Spinal cord (tissue), 10 donors: ENCODE measurements around the gene ANKRD34A. TPM values are rescaled to one million over a fixed set of nuclear protein-coding genes. Genes with fewer than 3 reads are reported as not detected.
A peak's percentile ranks its signal among the peaks of the same experiment; 100 is the strongest.

Source experiments
- DNase-seq, 6 donors: peaks; one replicate each; pipeline versions ENCODE4 v3.0.0 to v3.0.0-alpha.2; 2013 to 2015; ENCODE audit warnings: low spot score in 6 of 6, low read depth in 4 of 6
- H3K27ac ChIP-seq: one replicate; pipeline ENCODE4 v1.5.1; 2013; ENCODE audit warnings: low read depth, low read length, control low read depth
- H3K27me3 ChIP-seq: one replicate; pipeline ENCODE4 v1.6.1; 2013; ENCODE audit warnings: low read length; ENCODE audit not compliant: control insufficient read depth, insufficient read depth
- H3K36me3 ChIP-seq: one replicate; pipeline ENCODE4 v1.6.1; 2013; ENCODE audit warnings: low read length; ENCODE audit not compliant: control insufficient read depth, insufficient read depth
- H3K4me1 ChIP-seq: one replicate; pipeline ENCODE4 v1.6.1; 2013; ENCODE audit warnings: low read length; ENCODE audit not compliant: control insufficient read depth, insufficient read depth
- H3K4me3 ChIP-seq: one replicate; pipeline ENCODE4 v1.5.1; 2013; ENCODE audit warnings: low read depth, low read length, control low read depth
- H3K9me3 ChIP-seq: one replicate; pipeline ENCODE4 v1.6.1; 2013; ENCODE audit warnings: low read length; ENCODE audit not compliant: control insufficient read depth, insufficient read depth
- WGBS: methylation state at CpG from one replicate; pipeline ENCODE4 v1.1.5; 2013; ENCODE audit warnings: missing lambda C conversion rate; ENCODE audit not compliant: insufficient coverage; 5-methylcytosine and 5-hydroxymethylcytosine counted together
- polyA plus RNA-seq, 2 donors: library from polyadenylated mRNA; unstranded; fragments of 120-200 nt; gene quantifications; one replicate each; pipeline ENCODE4 v1.2.1, GENCODE V29; 2013; ENCODE audit not compliant: insufficient read length in 2 of 2
- total RNA-seq, 2 donors: library from RNA; depleted of rRNA in 1 of 2; stranded (reverse); fragments of 120-200 nt in 1 of 2; fragments of >200 nt in 1 of 2; gene quantifications; one replicate each; pipeline versions ENCODE4 v1.2.3 to v1.2.4, GENCODE V29; 2013 to 2014
- donor health status: healthy.

ANKRD34A gene
- total and polyA plus RNA-seq, 4 donors: 1.6 to 9.2 (median 5.2) TPM

GRCh38 chr1:145918144-145918991 lies 46.0 kb downstream of the ANKRD34A start, which contains the start of gene PEX11B:
PEX11B (minus strand) TSS chr1:145918717; CDS start chr1:145918688, 29 bp downstream.
- H3K27me3 ChIP-seq: no peaks in the 10 kb centered on the region
- peaks cover 11% of the 10 kb centered on the region for H3K36me3 ChIP-seq
- H3K4me1 ChIP-seq: peaks cover 21% of the 10 kb centered on the region
- no peaks in the 10 kb centered on the region for H3K9me3 ChIP-seq
- peak within 1 kb of the TSS; percentile 96 for H3K4me3 ChIP-seq
- peak within 1 kb of the TSS; percentile 94 for H3K27ac ChIP-seq
- peak; percentile 85 to 99 (median 92) for DNase-seq
- WGBS: under 1% methylated on average over 49 of the region's 51 CpGs

GRCh38 chr1:145917595-145917994 lies 46.8 kb downstream of the ANKRD34A start:
- no peak overlapping the region for H3K27ac ChIP-seq
- no peak for DNase-seq
- peaks cover 13% of the 10 kb centered on the region for H3K36me3 ChIP-seq
- peaks cover 21% of the 10 kb centered on the region for H3K4me1 ChIP-seq
- H3K27me3 ChIP-seq: no peaks in the 10 kb centered on the region
- peak overlapping the region; percentile 96 for H3K4me3 ChIP-seq
- 88% methylated on average over 2 of the region's 5 CpGs for WGBS
- H3K9me3 ChIP-seq: no peaks in the 10 kb centered on the region

- peaks cover 21% of the 10 kb centered on the region for H3K4me1 ChIP-seq
- no peak overlapping the region for H3K4me3 ChIP-seq
- 84% methylated on average over 5 of the region's 5 CpGs for WGBS
- H3K27me3 ChIP-seq: no peaks in the 10 kb centered on the region
- DNase-seq: no peak
- no peaks in the 10 kb centered on the region for H3K9me3 ChIP-seq
- H3K36me3 ChIP-seq: peaks cover 18% of the 10 kb centered on the region
- no peak overlapping the region for H3K27ac ChIP-seq
These were observed 47.6 kb downstream of the ANKRD34A start for GRCh38 chr1:145916745-145917144.

- Histone ChIP-seq H3K9me3 (no peaks in the 10 kb centered on the region), H3K36me3 (peaks cover 18% of the 10 kb centered on the region), H3K27ac (no peak overlapping the region), H3K4me1 (no peaks in the 10 kb centered on the region), H3K27me3 (no peaks in the 10 kb centered on the region), H3K4me3 (no peak overlapping the region)
- WGBS: 93% methylated on average over 9 of the region's 11 CpGs
- no peak for DNase-seq
These were observed 52.2 kb downstream of the ANKRD34A start for GRCh38 chr1:145912128-145912641.

Other genes starting within 250 kb of the ANKRD34A start
- gene CD160, start 245.1 kb downstream of the ANKRD34A start, total RNA-seq: under 1 TPM; 0.11 to 0.30 TPM
- gene CD160, start 245.1 kb downstream of the ANKRD34A start, polyA plus RNA-seq: 1 to 10 TPM; 2.5 to 3.9 TPM
- gene RNF115, start 140.5 kb downstream of the ANKRD34A start, total RNA-seq: 10 to 100 TPM; 19.5 to 26.0 TPM
- 10 to 100 TPM; 19.1 to 25.4 TPM for gene RNF115, start 140.5 kb downstream of the ANKRD34A start, polyA plus RNA-seq
- gene POLR3C, start 140.4 kb downstream of the ANKRD34A start, total RNA-seq: 10 to 100 TPM; 24.8 to 31.0 TPM
- gene POLR3C, start 140.4 kb downstream of the ANKRD34A start, polyA plus RNA-seq: 10 to 100 TPM; 25.2 to 25.6 TPM
- 10 to 100 TPM in 1 of 2 donors, 1 to 10 TPM in 1; 3.9 to 11.8 TPM for gene NUDT17, start 118.9 kb downstream of the ANKRD34A start, total RNA-seq
- gene NUDT17, start 118.9 kb downstream of the ANKRD34A start, polyA plus RNA-seq: 10 to 100 TPM; 10.4 to 11.3 TPM
- gene PIAS3, start 105.5 kb downstream of the ANKRD34A start, total RNA-seq: 10 to 100 TPM; 15.1 to 30.9 TPM
- 10 to 100 TPM; 49.6 to 61.4 TPM for gene PIAS3, start 105.5 kb downstream of the ANKRD34A start, polyA plus RNA-seq
- 1 to 10 TPM; 3.7 to 4.6 TPM for gene ANKRD35, start 78.7 kb downstream of the ANKRD34A start, total RNA-seq
- 10 to 100 TPM in 1 of 2 donors, 1 to 10 TPM in 1; 8.2 to 11.0 TPM for gene ANKRD35, start 78.7 kb downstream of the ANKRD34A start, polyA plus RNA-seq
- 10 to 100 TPM in 1 of 2 donors, 1 to 10 TPM in 1; 7.3 to 25.2 TPM for gene ITGA10, start 54.5 kb downstream of the ANKRD34A start, total RNA-seq
- gene ITGA10, start 54.5 kb downstream of the ANKRD34A start, polyA plus RNA-seq: 10 to 100 TPM in 1 of 2 donors, 1 to 10 TPM in 1; 2.9 to 13.3 TPM
- gene PEX11B, start 45.9 kb downstream of the ANKRD34A start, total RNA-seq: 10 to 100 TPM; 35.0 to 37.6 TPM
- 10 to 100 TPM; 51.7 to 52.0 TPM for gene PEX11B, start 45.9 kb downstream of the ANKRD34A start, polyA plus RNA-seq
- 100 to 1,000 TPM in 1 of 2 donors, 10 to 100 TPM in 1; 67.5 to 150 TPM for gene RBM8A, start 37.1 kb downstream of the ANKRD34A start, total RNA-seq
- 100 to 1,000 TPM; 173 to 181 TPM for gene RBM8A, start 37.1 kb downstream of the ANKRD34A start, polyA plus RNA-seq
- 10 to 100 TPM; 23.6 to 36.3 TPM for gene LIX1L, start 6.6 kb downstream of the ANKRD34A start, total RNA-seq
- 10 to 100 TPM; 38.3 to 42.4 TPM for gene LIX1L, start 6.6 kb downstream of the ANKRD34A start, polyA plus RNA-seq
- gene POLR3GL, start 115 bp upstream of the ANKRD34A start, total RNA-seq: 10 to 100 TPM; 12.2 to 40.2 TPM
- gene POLR3GL, start 115 bp upstream of the ANKRD34A start, polyA plus RNA-seq: 10 to 100 TPM; 39.4 to 42.3 TPM
- 100 to 1,000 TPM; 453 to 455 TPM for gene TXNIP, start 32.0 kb upstream of the ANKRD34A start, total RNA-seq
- 100 to 1,000 TPM; 109 to 142 TPM for gene TXNIP, start 32.0 kb upstream of the ANKRD34A start, polyA plus RNA-seq
- not detected for gene HJV, start 57.2 kb upstream of the ANKRD34A start, total RNA-seq
- gene HJV, start 57.2 kb upstream of the ANKRD34A start, polyA plus RNA-seq: under 1 TPM; 0.30 to 0.44 TPM
- gene NBPF10, start 180.2 kb upstream of the ANKRD34A start, total RNA-seq: 1 to 10 TPM; 1.7 to 2.4 TPM
- 1 to 10 TPM; 1.1 to 1.4 TPM for gene NBPF10, start 180.2 kb upstream of the ANKRD34A start, polyA plus RNA-seq